ENCODE data around the gene RABIF.
A peak's percentile ranks its signal among the peaks of the same experiment; 100 is the strongest.
"Not testable (repeated sequence)": the region's sequence is repeated elsewhere in the genome, so short reads cannot be mapped to it uniquely, and the experiment has no call there.

The RABIF gene

DNA sequence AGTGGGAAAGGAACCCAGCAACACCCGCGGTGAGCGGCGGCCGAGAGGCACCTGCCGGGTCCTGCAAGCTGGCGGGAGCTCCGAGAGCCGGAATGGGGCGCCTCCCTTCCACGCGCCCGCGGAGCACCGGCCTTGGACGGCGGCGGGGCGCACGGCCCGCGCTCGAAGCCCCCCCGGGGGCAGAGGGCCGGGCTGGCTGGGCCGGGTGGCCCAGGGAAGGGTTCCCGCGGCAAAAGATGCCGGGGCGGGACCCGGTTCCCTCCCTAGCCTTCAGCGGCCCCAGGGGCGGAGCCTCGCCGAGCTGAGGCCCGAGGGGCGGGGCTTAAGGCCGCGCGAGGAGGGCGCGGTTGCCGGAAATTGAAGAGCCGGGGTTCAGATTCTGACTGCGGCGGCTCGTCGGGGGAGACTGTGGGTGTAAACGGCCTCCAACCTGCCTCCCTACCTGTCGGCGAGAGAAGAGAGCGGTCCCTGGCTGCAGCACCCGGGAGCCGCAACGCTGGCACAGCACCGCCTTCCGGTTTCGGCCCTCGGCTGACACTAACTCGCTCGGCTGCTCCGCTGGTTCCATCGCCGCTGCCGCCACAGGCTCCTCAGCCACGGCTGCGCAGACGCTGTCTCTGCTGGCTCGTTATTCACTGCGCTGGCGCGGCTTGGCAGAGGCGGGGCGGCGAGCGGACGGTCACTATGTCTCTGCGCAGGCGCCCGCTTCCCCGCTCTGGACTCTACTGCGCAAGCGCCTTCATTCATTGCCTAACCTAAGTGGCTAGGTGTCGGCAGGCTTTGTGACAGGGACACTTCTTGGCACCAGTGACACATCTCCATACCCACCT is at the start of gene RABIF:
RABIF (minus strand) TSS at position 619 of the 830 bp plus-strand sequence; CDS start at position 568, 51 bp downstream.
- TF ChIP-seq MYC (IDR thresholded peaks at IDR 0.05; ENCODE audit: low read depth, low read length) (no peak; the same call in 1 of the 2 replicates), MAX (IDR thresholded peaks at IDR 0.05; ENCODE audit: low read depth, low read length) (peak; percentile 40; the same call in 1 of the 2 replicates), POLR2A (IDR thresholded peaks at IDR 0.05; ENCODE audit: extremely low read depth, insufficient read length) (peak; percentile 84)
- H3K4me3 ChIP-seq (ENCODE audit: low read depth, low read length): peak within 1 kb of the TSS; percentile 92
- peak; percentile 95 for DNase-seq (ENCODE audit: low read depth)

GRCh38 chr1:202938287-202938925 is 49.5 kb upstream of the RABIF start:
- TF ChIP-seq MYC (IDR thresholded peaks at IDR 0.05; ENCODE audit: low read depth, low read length) (no peak), CTCF (IDR thresholded peaks at IDR 0.05; ENCODE audit: low read depth, low read length) (no peak), POLR2A (IDR thresholded peaks at IDR 0.05; ENCODE audit: extremely low read depth, insufficient read length) (no peak), MAX (IDR thresholded peaks at IDR 0.05; ENCODE audit: low read depth, low read length) (no peak)
- DNase-seq (ENCODE audit: low read depth): peak; percentile 12
- no peak overlapping the region for H3K4me3 ChIP-seq (ENCODE audit: low read depth, low read length)

- H3K4me3 ChIP-seq (ENCODE audit: low read depth, low read length); DNase-seq (ENCODE audit: low read depth): not testable (repeated sequence)
Observed at GRCh38 chr1:202936409-202936808, 47.5 kb upstream of the RABIF start.

GRCh38 chr1:202935844-202936243 is 46.9 kb upstream of the RABIF start:
- DNase-seq (ENCODE audit: low read depth): no peak
- H3K4me3 ChIP-seq (ENCODE audit: low read depth, low read length): no peak overlapping the region
- TF ChIP-seq POLR2A (IDR thresholded peaks at IDR 0.05; ENCODE audit: extremely low read depth, insufficient read length): no peak
- TF ChIP-seq MAX (IDR thresholded peaks at IDR 0.05; ENCODE audit: low read depth, low read length): no peak
- TF ChIP-seq CTCF (IDR thresholded peaks at IDR 0.05; ENCODE audit: low read depth, low read length): no peak
- TF ChIP-seq MYC (IDR thresholded peaks at IDR 0.05; ENCODE audit: low read depth, low read length): no peak

DNA sequence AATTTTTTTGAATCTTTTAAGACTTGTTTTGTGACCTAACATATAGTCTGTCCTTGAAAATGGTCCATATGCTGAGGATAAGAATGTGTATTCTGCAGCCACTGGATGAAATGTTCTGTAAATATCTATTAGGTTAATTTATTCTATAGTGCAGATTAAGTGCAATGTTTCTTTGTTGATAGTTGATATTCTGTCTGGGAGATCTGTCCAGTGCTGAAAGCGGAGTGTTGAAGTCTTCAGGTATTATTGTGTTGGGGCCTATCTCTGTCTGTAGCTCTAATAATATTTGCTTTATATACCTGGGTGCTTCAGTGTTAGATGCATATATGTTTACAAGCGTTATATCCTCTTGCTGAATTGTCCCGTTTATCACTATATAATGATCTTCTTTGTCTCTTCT is 45.8 kb upstream of the RABIF start:
- no peak for DNase-seq (ENCODE audit: low read depth)
- no peak overlapping the region for H3K4me3 ChIP-seq (ENCODE audit: low read depth, low read length)
- TF ChIP-seq CTCF (IDR thresholded peaks at IDR 0.05; ENCODE audit: low read depth, low read length): no peak
- TF ChIP-seq MAX (IDR thresholded peaks at IDR 0.05; ENCODE audit: low read depth, low read length): no peak
- no peak for TF ChIP-seq POLR2A (IDR thresholded peaks at IDR 0.05; ENCODE audit: extremely low read depth, insufficient read length)
- no peak for TF ChIP-seq MYC (IDR thresholded peaks at IDR 0.05; ENCODE audit: low read depth, low read length)

- TF ChIP-seq CTCF (IDR thresholded peaks at IDR 0.05; ENCODE audit: low read depth, low read length) (no peak), MYC (IDR thresholded peaks at IDR 0.05; ENCODE audit: low read depth, low read length) (no peak), MAX (IDR thresholded peaks at IDR 0.05; ENCODE audit: low read depth, low read length) (no peak), POLR2A (IDR thresholded peaks at IDR 0.05; ENCODE audit: extremely low read depth, insufficient read length) (no peak)
- DNase-seq (ENCODE audit: low read depth): no peak
- H3K4me3 ChIP-seq (ENCODE audit: low read depth, low read length): no peak overlapping the region
Observed at GRCh38 chr1:202932476-202932875, 43.5 kb upstream of the RABIF start.

All from NB4 (cell line).